Parathyroid adenoma (tissue), 2 donors: ENCODE data around the gene RBKS.

Experiments used
- H2AFZ ChIP-seq: fragments of 300-600 bp; sonication (generic); one replicate; pipeline ENCODE4 v1.7.0; 2017; ENCODE audit warnings: antibody characterized with exemption, mild to moderate bottlenecking
- H3K27ac ChIP-seq: fragments of 300-600 bp; sonication (generic); one replicate; pipeline ENCODE4 v1.7.0; 2017
- H3K27me3 ChIP-seq: fragments of 300-600 bp; sonication (generic); one replicate; pipeline ENCODE4 v1.7.0; 2017; ENCODE audit warnings: low read length; ENCODE audit not compliant: control insufficient read depth, insufficient read depth
- H3K36me3 ChIP-seq: fragments of 300-600 bp; sonication (generic); one replicate; pipeline ENCODE4 v1.7.0; 2017; ENCODE audit warnings: low read length; ENCODE audit not compliant: control insufficient read depth, insufficient read depth
- H3K4me1 ChIP-seq: fragments of 300-600 bp; sonication (generic); one replicate; pipeline ENCODE4 v1.7.0; 2017; ENCODE audit warnings: control low read depth
- H3K4me2 ChIP-seq: fragments of 300-600 bp; sonication (generic); one replicate; pipeline ENCODE4 v1.7.0; 2017; ENCODE audit warnings: low read length
- H3K4me3 ChIP-seq: fragments of 300-600 bp; sonication (generic); one replicate; pipeline ENCODE4 v1.7.0; 2017; ENCODE audit warnings: low read depth, low read length
- H3K79me2 ChIP-seq: fragments of 300-600 bp; sonication (generic); one replicate; pipeline ENCODE4 v1.7.0; 2017; ENCODE audit warnings: control low read depth
- H3K9ac ChIP-seq: fragments of 300-600 bp; sonication (generic); one replicate; pipeline ENCODE4 v1.7.0; 2017; ENCODE audit warnings: mild to moderate bottlenecking
- H3K9me3 ChIP-seq: fragments of 300-600 bp; sonication (generic); one replicate; pipeline ENCODE4 v1.7.0; 2017; ENCODE audit warnings: low read length; ENCODE audit not compliant: control insufficient read depth
- CTCF ChIP-seq: fragments of 300-600 bp; sonication (generic); IDR thresholded peaks from one replicate; pipeline ENCODE4 v1.7.0; 2017; ENCODE audit warnings: antibody characterized with exemption, mild to moderate bottlenecking
- donor health status: primary hyperparathyroidism.

Gene RBKS

GRCh38 chr2:27911458-27912210, 21.4 kb upstream of the RBKS start:
- Histone ChIP-seq H3K79me2 (no peaks in the 10 kb centered on the region), H3K27me3 (no peaks in the 10 kb centered on the region), H3K36me3 (no peaks in the 10 kb centered on the region), H3K4me1 (peaks cover 13% of the 10 kb centered on the region), H3K27ac (no peak overlapping the region), H3K4me2 (no peak overlapping the region), H3K4me3 (no peak overlapping the region), H3K9ac (no peak overlapping the region), H3K9me3 (no peaks in the 10 kb centered on the region), H2AFZ (no peak overlapping the region)
- TF ChIP-seq CTCF: no peak

DNA sequence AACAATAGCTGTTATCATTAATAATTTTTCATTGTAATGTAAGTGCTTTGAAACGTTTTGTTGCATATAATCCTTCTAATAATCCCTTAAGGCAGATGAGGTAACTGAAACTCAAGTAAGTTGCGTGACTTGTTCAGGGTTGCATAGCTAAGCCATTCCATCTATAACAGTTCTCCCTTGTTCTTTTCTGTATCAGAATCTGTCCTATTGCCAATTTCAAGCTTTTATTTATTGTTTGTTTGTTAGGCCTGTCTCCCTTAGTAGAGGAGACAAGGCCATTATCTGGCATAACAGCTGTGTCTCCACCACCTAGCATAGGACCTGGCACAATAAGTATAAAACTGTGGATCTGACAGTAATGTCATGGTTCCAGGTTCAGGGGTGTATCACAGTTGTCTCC, 19.7 kb upstream of the RBKS start:
- no peaks in the 10 kb centered on the region for H3K9me3 ChIP-seq
- no peak overlapping the region for H3K4me3 ChIP-seq
- no peak overlapping the region for H3K27ac ChIP-seq
- H3K79me2 ChIP-seq: no peaks in the 10 kb centered on the region
- no peaks in the 10 kb centered on the region for H3K27me3 ChIP-seq
- H2AFZ ChIP-seq: no peak overlapping the region
- H3K9ac ChIP-seq: no peak overlapping the region
- no peak for TF ChIP-seq CTCF
- H3K36me3 ChIP-seq: no peaks in the 10 kb centered on the region
- peaks cover 1% of the 10 kb centered on the region for H3K4me1 ChIP-seq
- no peak overlapping the region for H3K4me2 ChIP-seq

- H3K36me3 ChIP-seq: no peaks in the 10 kb centered on the region
- H3K4me1 ChIP-seq: no peaks in the 10 kb centered on the region
- no peak overlapping the region for H3K4me2 ChIP-seq
- no peak for TF ChIP-seq CTCF
- no peaks in the 10 kb centered on the region for H3K27me3 ChIP-seq
- H2AFZ ChIP-seq: no peak overlapping the region
- H3K79me2 ChIP-seq: no peaks in the 10 kb centered on the region
- H3K27ac ChIP-seq: no peak overlapping the region
- H3K9me3 ChIP-seq: no peaks in the 10 kb centered on the region
- H3K9ac ChIP-seq: no peak overlapping the region
- H3K4me3 ChIP-seq: no peak overlapping the region
Measured at GRCh38 chr2:27907547-27907946, 17.4 kb upstream of the RBKS start.

DNA sequence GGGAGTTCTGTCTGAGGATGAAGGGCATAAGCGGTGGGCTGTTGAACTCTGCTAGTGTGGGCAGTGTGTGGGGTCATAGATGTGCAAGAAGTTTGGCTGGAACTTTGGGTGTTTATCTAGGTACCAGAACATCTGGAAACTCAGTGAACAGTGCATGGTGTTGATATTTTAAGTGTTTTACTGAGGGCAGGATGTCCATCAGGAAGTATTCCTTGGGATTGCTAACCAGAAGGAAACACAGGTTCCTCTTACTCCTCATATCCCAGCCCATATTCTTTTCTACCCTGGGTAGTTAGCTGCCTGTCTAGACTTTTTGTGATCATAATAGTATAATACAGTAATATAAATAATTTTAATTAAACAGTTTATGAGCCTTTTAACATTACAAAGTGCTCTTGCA, 15.9 kb upstream of the RBKS start:
- Histone ChIP-seq H3K36me3 (no peaks in the 10 kb centered on the region), H3K4me1 (no peaks in the 10 kb centered on the region), H3K9me3 (no peaks in the 10 kb centered on the region), H3K27me3 (no peaks in the 10 kb centered on the region), H3K4me2 (no peak overlapping the region), H3K9ac (no peak overlapping the region), H2AFZ (no peak overlapping the region), H3K27ac (no peak overlapping the region), H3K4me3 (no peak overlapping the region), H3K79me2 (no peaks in the 10 kb centered on the region)
- TF ChIP-seq CTCF: no peak

GRCh38 chr2:27904405-27904665, 14.1 kb upstream of the RBKS start:
- Histone ChIP-seq H3K4me1 (no peaks in the 10 kb centered on the region), H2AFZ (no peak overlapping the region), H3K27me3 (no peaks in the 10 kb centered on the region), H3K9ac (no peak overlapping the region), H3K27ac (no peak overlapping the region), H3K9me3 (no peaks in the 10 kb centered on the region), H3K4me2 (no peak overlapping the region), H3K4me3 (no peak overlapping the region), H3K79me2 (no peaks in the 10 kb centered on the region), H3K36me3 (no peaks in the 10 kb centered on the region)
- TF ChIP-seq CTCF: no peak
